Effector CD8-positive, alpha-beta T cell (primary cell): ENCODE data around the gene PPM1N.

Experiments
- DNase-seq: peaks from one replicate; lab custom pipeline; 2025; lab: John Stamatoyannopoulos, UW

PPM1N gene

GRCh38 chr19:45529420-45529785, 31.2 kb downstream of the PPM1N start:
- DNase-seq, result no peak

GRCh38 chr19:45531349-45531748, 33.1 kb downstream of the PPM1N start:
- DNase-seq, result no peak

GRCh38 chr19:45539459-45539858, 41.2 kb downstream of the PPM1N start:
- DNase-seq, result no peak

GRCh38 chr19:45542234-45542668, 44.0 kb downstream of the PPM1N start:
- no peak for DNase-seq

GRCh38 chr19:45547211-45547770, 49.0 kb downstream of the PPM1N start:
- no peak for DNase-seq

GRCh38 chr19:45547965-45548609, 49.8 kb downstream of the PPM1N start:
- no peak for DNase-seq
